NCI-H524 (cell line): ENCODE measurements around the gene LARP1.
"Not testable (repeated sequence)": the region's sequence is repeated elsewhere in the genome, so short reads cannot be mapped to it uniquely, and the experiment has no call there.

Experiments
- DNase-seq, 2 experiments: peaks; one replicate each; lab custom pipeline; 2025; lab: John Stamatoyannopoulos, UW

LARP1 gene

DNA sequence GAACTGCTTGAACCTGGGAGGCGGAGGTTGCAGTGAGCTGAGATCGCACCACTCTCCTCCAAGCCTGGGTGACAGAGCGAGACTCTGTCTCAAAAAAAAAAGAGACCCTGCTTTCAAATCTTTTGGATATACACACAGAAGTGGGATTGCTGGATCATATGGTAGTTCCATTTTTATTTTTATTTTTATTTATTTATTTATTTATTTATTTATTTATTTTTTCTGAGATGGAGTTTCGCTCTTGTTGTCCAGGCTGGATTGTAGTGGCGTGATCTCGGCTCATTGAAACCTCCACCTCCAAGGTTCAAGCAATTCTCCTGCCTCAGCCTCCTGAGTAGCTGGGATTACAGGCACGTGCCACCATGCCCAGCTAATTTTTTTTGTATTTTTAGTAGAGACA, 19.8 kb upstream of the LARP1 start:
- not testable (repeated sequence) for DNase-seq

DNA sequence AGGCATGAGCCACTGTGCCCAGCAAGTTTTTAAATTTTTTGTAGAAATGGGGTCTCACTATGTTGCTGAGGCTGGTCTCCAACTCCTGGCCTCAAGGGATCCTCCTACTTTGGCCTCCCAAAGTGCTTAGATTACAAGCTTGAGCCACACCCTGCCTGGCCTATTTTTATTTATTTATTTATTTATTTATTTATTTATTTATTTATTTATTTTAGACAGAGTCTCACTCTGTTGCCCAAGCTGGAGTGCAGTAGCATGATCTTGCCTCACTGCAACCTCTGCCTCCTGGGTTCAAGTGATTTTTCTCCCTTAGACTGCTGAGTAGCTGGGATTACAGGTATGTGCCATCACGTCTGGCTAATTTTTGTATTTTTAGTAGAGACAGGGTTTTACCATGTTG, 18.8 kb upstream of the LARP1 start:
- not testable (repeated sequence) for DNase-seq

DNA sequence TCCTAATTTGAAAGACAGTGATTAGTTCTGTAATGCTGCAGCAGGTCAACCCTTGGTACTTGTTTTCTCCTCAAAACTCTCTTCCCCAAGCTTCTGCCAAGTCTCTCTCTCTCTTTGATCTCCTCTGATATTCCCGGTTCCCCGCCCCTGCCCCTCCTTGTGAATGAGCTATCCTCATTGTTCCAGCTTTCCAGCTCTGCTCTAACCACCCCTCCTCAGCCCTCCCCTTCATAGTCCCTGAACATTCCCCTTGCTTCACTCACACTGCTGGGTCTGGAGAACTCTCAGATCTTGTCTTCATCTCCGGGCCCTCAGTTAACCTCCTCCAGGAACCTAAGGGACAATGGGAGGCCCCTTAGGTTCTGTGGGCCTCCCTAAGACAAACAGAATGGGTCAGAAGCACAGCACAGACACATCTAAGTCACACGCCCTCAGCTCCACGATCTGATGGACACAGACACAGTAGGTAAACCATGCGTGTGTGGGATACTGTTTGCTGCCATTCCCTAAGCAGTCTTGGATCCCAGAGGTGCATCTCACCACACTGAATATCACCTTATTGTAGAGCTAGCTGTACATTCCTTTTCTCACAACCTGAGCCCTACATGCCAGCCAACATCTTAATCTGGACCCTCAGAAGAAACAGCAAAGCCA, 17.4 kb upstream of the LARP1 start:
- DNase-seq: no peak

DNA sequence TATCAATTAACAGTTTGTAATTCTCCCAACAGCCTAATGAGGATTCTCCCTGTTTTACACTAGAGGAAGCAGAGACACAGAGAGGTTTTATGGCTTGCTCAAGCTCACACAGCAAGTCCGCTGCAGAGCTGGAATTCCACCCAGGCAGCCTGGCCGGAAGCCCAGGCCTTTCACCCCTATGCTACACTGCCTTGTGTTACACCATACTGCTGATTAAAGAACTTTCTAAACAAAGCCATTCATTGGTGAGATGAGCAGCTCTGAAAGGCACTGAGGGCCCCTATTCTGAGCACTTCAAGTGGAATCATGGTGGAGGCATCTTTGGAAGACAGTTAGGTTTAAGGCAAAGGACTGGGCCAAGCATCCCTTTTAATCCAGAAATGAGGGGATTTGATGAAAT, 14.7 kb upstream of the LARP1 start:
- no peak for DNase-seq

DNA sequence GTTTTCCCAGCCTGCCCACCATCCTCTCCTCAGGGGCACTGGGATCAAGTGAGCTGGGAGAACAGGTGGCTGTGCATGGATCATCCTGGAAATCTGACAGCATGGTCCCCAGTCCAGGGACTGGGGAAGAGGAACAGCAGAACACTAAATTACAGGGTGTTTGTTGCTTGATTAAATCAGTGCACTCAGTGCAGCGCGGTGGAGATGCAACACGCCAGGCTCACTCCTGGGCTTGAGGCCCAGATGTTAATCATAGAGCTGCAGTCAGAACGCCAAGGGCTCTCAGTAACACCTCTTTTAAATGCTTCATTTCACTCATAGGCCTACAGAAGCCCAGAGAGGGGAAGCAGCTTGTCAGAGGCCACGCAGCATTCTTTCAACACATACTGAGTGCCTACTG, 14.2 kb upstream of the LARP1 start:
- DNase-seq: peak; percentile 42 to 80

DNA sequence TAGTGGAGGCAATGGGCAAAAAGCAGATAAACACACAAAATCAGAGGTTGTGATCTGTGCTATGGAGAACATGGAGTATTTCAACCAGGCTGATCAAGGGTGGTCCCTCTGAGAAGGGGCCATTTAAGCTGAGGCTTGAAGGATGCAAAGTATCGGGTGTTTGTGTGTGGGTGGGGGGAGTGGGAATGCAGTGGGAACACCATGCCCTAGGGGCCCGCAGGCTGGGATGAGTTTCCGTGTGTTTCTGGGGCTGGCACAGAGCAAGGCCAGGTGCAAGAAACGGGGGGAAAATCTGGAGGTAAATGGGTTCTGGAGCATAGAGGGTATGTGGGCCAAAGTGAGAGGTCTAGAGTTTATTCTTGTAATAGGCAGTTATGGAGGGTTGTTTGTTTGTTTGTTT, 13.8 kb upstream of the LARP1 start:
- no peak for DNase-seq

DNA sequence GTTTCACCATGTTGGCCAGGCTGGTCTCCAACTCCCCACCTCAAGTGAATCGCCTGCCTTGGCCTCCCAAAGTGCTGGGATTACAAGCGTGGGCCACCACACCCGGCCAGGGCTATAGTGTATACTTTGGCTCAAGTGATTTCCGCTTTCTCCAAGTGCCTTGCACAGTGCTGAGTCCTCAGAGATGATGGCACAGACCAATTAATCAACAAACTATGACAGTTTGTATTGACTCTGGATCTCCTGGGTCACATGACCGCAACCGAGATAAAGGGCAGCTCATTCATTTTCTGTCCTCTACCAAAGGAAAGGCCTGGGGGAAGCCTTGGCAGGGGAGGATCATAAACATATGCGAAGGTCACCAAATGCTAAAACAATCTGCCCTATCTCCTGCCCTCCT, 11.4 kb upstream of the LARP1 start:
- DNase-seq: no peak

DNA sequence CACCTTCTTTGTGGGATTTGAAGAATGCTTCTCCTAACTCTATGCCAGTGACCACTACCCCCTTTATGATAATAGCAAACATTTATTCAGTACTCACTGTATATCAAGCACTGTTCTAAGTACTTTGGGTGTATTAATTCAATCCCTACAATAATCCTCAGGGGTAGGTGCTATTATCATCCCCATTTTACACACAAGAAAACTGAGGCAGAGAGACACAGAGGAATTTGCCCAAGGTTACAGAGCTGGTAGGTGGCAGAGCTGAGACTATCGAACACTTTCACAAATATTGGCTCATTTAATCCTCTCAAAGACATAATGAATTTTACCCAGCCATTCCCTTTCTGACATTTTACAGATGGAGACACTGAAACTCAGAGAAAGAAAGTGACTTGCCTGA, 9.8 kb upstream of the LARP1 start:
- no peak for DNase-seq

DNA sequence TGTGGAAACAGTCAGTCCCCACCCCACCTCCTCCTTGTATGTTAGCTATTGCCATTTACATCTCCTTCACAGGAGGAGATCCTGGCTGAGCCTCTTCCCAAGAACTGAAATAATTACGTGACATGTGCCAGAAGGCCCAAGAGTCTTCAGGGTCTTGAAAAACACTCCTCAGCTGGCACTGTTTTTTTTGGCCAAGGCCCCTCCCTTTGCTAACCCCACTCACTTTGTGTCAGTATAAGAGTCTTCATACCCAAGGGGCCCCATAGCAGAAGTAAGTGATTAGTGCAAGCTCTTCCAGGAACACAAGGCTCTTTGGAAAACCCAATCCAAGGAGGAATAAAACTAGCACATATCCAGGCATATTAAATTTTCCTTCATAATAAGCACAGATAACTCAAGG, 5.7 kb upstream of the LARP1 start:
- DNase-seq: peak; percentile 85 to 97

DNA sequence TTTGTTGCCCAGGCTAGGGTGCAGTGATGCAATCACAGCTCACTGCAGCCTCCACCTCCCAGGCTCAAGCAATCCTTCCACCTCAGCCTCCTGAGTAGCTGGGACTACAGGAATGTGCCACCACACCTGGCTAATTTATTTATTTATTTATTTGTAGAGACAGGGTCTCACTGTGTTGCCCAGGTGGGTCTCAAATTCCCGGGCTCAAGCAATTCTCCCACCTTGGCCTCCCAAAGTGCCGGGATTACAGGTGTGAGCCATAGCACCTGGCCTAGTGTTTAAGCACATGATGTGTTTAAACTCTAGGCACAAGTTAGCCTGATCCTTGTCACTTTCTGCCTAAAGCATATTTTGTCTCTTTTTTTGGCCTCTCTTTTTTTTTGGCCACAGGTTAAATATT, 4.5 kb upstream of the LARP1 start:
- DNase-seq: not testable (repeated sequence)

DNA sequence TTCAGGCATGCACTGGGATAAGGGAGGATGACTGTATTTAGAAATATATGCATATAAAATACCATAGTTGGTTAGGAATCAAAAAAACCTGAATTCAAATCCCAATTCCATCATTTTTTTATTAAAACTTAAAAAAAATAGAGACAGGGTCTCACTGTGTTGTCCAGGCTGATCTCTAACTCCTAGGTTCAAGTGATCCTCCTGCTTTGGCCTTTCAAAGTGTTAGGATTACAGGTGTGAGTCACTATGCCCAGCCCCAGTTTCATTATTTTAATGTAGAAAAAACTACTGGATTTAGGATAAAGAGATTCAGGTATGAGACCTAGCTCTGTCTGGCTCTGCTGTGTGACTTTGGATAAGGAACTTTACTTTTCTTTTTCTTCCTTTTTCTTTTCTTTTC, 3.3 kb upstream of the LARP1 start:
- DNase-seq: no peak

DNA sequence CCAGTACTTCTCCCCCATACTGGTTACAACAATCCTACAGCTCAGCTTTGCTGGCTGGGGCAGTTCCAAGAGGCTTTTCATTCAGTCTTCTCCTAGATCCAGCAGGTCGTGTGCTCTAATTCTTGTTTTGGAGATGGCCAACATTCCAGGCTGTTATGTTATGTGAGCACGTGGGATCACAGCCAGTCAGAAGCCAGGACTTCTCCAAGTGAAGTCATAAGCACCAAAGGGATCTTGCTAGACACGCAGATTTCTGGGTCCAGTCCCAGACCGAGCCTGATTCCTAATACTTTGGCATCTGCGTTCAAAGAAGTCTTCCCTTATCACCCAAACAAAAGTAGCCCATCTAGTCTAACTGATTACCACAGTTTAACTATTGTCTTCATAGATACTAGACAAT, 1.4 kb upstream of the LARP1 start:
- no peak for DNase-seq

DNA sequence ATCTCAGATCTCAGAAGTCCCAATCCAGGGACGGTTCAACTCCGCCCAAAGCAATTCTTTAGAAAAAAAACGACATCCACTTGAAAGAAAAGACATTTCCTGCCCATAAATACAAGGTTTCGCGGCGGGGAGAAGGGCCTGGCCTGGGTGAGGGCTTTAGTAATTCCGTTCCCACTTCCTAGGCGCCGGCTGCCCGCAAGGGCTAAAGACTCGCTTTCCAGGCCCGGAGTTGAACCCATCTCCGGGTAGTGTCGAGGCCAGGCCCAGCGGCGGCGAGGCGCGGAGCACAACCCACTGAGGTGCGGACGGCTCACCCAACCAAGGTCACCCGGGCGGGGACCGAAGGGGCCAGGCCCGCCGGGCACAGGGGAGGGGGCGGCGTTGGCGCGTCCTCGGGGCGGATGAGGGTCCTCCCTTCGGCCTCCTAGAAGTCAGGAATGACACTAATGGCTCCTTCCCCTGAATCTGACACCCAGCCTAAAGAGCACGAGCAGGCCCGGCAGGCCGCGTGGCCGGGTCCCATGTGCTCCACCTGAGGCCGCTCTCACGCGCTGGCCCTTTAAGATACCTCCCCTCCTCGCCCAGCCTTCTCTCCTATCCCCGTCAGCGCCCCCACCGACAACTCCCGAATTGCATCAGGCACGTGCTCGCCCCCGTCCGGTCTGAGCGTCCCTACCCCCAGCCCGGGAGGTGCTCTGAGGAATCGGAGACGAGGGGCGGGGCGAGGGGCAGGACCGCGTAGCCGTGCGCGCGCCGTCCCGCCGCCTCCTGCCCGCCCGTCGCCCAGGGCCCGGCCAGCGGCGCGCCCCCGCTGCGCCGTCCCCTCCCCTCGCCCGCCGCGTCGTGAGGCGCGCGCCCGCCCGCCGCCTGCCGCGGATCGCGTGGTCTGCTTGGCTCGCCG, 467 bp upstream of the LARP1 start:
- DNase-seq: peak; percentile 96 to 97

DNA sequence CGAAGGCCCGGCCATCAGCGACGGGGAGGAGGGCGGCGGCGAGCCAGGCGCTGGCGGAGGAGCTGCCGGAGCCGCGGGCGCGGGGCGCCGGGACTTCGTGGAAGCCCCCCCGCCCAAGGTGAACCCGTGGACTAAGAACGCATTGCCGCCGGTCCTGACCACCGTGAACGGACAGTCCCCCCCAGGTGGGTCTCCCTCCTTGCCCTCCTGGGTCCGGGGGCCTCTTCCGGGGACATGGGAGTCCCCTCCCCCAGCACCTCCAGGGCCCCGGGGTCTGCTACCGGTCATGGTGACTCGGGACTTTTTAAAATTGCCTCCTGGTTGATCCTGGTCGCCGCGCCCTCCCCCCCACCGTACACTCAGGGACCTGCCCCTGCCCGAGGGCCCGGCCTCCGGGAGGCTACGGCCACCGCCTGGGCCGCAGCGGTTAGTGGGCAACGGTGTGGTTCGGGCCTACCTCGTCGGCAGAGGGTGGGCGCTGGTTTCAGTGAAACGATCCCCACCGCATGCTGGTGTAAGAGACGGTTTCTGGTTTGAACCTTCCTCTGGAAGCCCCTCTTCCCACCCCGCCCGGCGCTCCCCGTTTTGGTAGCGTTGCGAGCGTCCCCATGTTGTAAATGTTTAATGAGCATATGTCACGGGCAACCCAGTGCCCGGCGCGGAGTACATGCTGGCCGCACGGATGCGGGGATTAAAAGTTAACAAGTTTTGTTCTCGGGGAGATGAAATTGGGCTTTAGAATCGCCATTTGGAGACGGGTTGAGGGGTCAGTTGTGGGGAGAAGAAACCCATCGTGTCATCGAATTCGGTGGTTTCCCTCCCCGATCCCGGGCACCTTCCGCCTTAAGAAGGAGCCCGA, 1.1 kb downstream of the LARP1 start:
- DNase-seq: peak in 1 of 2 experiments; percentile 46

DNA sequence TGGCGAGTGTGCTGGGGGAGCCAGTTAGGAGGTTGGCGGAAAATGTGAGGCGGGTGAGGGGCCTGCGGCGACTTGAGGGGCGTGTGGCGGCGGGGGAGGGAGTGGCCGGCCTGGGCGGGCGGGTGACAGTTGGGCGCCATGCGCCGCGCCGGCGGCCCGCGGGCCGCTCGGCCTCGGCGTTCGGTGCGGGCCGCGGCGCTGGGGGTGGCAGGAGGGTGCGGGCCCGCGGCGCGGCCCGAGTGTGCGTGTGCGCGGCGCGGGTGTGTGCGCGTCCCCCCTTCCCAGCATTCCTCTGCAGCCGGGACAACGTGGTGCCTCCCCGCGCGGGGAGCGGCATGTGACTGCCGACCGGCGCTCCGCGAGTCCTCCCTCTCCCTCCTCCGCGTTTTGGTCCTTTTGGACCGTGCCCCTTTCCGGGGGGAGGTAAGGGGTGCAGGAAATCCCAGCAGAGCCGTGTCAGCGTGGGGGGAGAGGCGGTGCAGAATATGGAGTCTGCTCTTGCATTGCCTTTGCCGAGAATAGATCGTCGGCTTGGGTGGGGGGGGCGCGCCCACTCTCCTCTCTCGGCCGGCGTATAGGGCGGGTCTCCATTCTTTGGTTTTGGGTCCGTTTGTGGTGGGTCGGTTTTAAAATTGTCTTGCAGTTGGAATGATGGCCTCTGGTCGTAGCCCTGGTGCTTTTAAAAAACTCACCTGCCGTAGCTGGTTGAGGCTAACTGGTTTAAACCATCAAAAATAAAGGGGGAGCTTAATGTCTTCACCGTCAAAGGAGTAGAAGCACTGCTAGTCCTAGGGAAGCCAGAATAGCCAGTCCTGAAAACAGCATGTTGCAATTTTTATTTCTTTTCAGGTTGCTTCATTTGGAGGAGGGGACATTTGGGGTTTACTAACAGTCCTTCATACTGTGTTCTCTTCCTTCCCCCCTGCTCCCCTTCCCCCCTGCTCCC, 2.0 kb downstream of the LARP1 start:
- peak; percentile 13 to 19 for DNase-seq

DNA sequence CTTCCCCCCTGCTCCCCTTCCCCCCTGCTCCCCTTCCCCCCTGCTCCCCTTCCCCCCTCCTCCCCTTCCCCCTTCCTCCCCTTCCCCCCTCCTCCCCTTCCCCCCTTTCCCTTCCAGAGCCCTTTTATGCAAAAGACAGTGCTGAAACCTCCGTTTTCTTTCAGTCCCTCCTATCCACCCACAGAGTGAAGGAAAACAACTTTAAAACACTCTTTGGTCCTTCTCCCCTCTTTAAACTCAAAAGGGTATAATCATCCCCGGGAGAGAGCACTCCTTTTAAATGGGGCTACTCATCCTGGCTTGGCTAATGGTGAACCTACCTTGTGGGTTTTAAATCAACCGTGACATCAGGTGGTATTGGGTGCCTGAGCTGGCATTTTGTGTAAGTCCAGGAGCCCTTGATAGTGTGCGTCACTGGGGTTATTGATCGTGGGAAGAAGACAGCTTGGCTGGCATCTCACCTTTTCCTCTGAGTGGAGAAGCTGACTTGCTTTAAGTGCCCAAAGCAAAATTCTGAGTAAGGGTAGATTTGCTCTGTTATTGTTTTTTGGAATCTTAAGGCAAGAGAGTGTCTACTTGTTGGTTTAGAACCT, 2.7 kb downstream of the LARP1 start:
- peak in 1 of 2 experiments; percentile 21 for DNase-seq

DNA sequence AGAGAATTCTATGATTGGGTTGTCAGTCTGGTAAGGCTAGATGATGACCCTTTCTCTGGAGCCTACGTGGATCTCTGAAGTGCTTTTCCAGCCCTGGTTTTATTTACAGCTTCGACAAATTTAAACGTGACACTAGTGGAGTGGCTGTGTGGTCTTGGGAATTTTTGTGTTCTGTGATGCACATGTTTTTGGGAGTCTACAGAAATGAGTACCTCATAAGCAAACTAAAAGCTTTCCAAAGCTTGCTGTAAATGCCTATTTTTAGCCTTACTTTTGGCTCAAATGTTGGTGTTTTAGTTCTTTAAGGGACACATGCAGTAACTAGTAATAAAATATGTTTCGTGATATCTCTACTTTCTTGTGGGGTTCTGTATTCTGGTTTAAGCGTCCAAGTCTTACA, 3.3 kb downstream of the LARP1 start:
- peak in 1 of 2 experiments; percentile 11 for DNase-seq

DNA sequence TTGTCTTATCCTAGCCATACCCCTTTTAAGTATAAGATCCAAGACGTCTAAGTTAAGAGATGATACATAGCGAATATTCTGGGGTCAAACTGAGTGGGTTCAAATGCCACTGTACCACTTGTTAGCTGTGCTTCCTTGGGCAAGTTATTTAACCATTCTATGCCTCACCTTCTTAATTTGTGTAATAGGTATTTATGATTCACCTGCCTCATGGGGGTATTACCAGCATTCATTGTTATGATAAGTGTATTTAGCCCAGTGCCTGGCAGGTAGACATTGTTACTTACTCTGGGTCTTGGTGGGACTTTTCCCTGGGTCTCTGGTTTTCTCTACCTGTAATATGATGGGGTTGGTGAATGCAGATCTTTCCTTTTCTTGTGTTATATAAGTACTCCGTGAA, 3.8 kb downstream of the LARP1 start:
- DNase-seq: no peak

DNA sequence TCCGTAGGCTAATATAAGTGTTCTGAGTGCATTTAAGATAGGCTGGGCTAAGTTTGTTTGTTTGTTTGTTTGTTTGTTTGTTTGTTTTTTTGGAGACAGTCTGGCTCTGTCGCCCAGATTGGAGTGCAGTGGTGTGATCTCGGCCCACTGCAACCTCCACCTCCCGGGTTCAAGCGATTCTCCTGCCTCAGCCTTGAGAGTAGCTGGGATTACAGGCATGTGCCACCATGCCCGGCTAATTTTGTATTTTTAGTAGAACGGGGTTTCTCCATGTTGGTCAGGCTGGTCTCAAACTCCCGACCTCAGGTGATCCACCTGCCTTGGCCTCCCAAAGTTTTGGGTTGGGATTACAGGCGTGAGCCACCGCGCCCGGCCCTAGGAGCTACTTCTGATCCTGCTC, 4.7 kb downstream of the LARP1 start:
- not testable (repeated sequence) for DNase-seq

DNA sequence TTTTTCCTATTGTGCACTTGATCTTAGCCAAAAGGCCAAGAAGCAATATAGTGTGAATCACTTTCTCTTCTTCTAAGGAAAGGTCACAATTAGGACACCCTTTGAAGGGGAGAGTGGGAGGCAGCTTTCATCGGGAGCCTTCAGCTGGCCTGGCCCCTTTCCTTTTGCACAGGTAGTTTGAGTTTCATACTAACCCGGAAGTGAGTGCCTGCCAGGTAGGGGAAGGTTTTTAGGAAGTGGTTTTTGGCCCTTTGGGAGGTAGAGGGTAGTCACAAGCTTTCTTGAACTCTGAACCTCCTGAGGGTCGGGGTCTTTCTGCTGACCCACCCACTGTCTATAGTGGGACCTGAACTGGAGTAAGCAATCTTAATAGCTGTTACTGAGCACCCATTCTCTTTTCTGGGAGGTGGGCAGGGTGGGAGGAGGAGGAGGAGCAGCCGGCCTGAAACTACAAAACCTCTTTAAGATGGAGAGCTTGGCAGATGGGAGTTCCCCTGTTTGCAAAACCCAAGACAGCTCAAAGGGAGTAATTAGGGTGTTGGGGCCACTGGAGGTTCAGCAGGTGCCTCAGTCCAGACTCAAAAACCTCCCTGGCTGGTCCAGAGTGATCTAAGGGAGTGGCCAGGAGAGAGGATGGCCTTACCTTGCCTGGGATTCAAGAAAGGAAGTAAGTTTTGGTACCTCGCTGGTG, 6.0 kb downstream of the LARP1 start:
- DNase-seq: peak in 1 of 2 experiments; percentile 15
